Liver (tissue), 9 donors: ENCODE data around the gene RBM14. TPM values are rescaled to one million over a fixed set of nuclear protein-coding genes. Genes with fewer than 3 reads are reported as not detected.

Experiments used
- DNase-seq: peaks from one replicate; pipeline ENCODE4 v3.0.0-alpha.2; 2017; ENCODE audit warnings: low spot score
- H3K27ac ChIP-seq, 2 donors: one replicate each; pipeline ENCODE4 v1.7.0; 2013; ENCODE audit warnings: inconsistent platforms in 2 of 2, low read length in 2 of 2, control low read depth in 1 of 2, low read depth in 1 of 2, mild to moderate bottlenecking in 1 of 2
- H3K27me3 ChIP-seq, 4 donors: one replicate each; pipeline versions ENCODE4 v1.6.1 to v1.7.0; 2013; ENCODE audit warnings: low read length in 3 of 4, inconsistent platforms in 1 of 4, mild to moderate bottlenecking in 1 of 4, moderate library complexity in 1 of 4; ENCODE audit not compliant: control insufficient read depth in 4 of 4, insufficient read depth in 4 of 4
- H3K36me3 ChIP-seq, 4 donors: one replicate each; pipeline versions ENCODE4 v1.6.1 to v1.7.0; 2013; ENCODE audit warnings: low read length in 3 of 4, mild to moderate bottlenecking in 3 of 4, low read depth in 1 of 4, moderate library complexity in 1 of 4; ENCODE audit not compliant: control insufficient read depth in 4 of 4, insufficient read depth in 3 of 4
- H3K4me1 ChIP-seq, 4 donors: one replicate each; pipeline versions ENCODE4 v1.6.1 to v1.7.0; 2013; ENCODE audit warnings: low read length in 3 of 4, mild to moderate bottlenecking in 3 of 4, moderate library complexity in 1 of 4; ENCODE audit not compliant: control insufficient read depth in 4 of 4, insufficient read depth in 4 of 4
- H3K4me3 ChIP-seq, 3 donors: one replicate each; pipeline versions ENCODE4 v1.6.1 to v1.7.0; 2013; ENCODE audit warnings: low read length in 3 of 3, control low read depth in 1 of 3, low read depth in 1 of 3, mild to moderate bottlenecking in 1 of 3
- H3K9ac ChIP-seq, 2 donors: one replicate each; pipeline ENCODE4 v1.7.0; 2013; ENCODE audit warnings: low read length in 2 of 2, mild to moderate bottlenecking in 2 of 2, moderate library complexity in 2 of 2, control low read depth in 1 of 2, low read depth in 1 of 2
- H3K9me3 ChIP-seq, 4 donors: one replicate each; pipeline versions ENCODE4 v1.6.1 to v1.7.0; 2013; ENCODE audit warnings: low read length in 3 of 4; ENCODE audit not compliant: control insufficient read depth in 4 of 4
- EGR1 ChIP-seq, 2 donors: IDR thresholded peaks; 2 replicates each; pipeline ENCODE4 v1.6.1; 2016 to 2018; ENCODE audit warnings: antibody characterized with exemption in 2 of 2, low read depth in 2 of 2
- FOXA1 ChIP-seq: IDR thresholded peaks from 2 replicates; pipeline ENCODE4 v1.6.1; 2016; ENCODE audit warnings: antibody characterized with exemption
- FOXA2 ChIP-seq: IDR thresholded peaks from 2 replicates; pipeline ENCODE4 v1.6.1; 2016; ENCODE audit warnings: antibody characterized with exemption
- GABPA ChIP-seq, 2 donors: IDR thresholded peaks in 1 of 2; conservative IDR thresholded peaks in 1 of 2; 2 replicates each; pipeline ENCODE4 v1.6.1; 2016; ENCODE audit warnings: antibody characterized with exemption in 2 of 2, mild to moderate bottlenecking in 1 of 2, moderate library complexity in 1 of 2
- HNF4A ChIP-seq, 2 donors: conservative IDR thresholded peaks; 2 replicates each; pipeline ENCODE4 v1.6.1; 2016; ENCODE audit warnings: antibody characterized with exemption in 2 of 2, mild to moderate bottlenecking in 2 of 2
- HNF4G ChIP-seq: IDR thresholded peaks from 2 replicates; pipeline ENCODE4 v1.6.1; 2016; ENCODE audit warnings: antibody characterized with exemption
- JUND ChIP-seq, 2 donors: IDR thresholded peaks; 2 replicates each; pipeline ENCODE4 v1.6.1; 2016; ENCODE audit warnings: antibody characterized with exemption in 2 of 2
- NR2F2 ChIP-seq: IDR thresholded peaks from 2 replicates; pipeline ENCODE4 v1.6.1; 2016; ENCODE audit warnings: antibody characterized with exemption
- RAD21 ChIP-seq, 2 donors: IDR thresholded peaks; 2 replicates each; pipeline ENCODE4 v1.6.1; 2016; ENCODE audit warnings: antibody characterized with exemption in 2 of 2, mild to moderate bottlenecking in 2 of 2
- REST ChIP-seq: IDR thresholded peaks from 2 replicates; pipeline ENCODE4 v1.6.1; 2016; ENCODE audit warnings: antibody characterized with exemption, mild to moderate bottlenecking
- RXRA ChIP-seq, 2 donors: IDR thresholded peaks; 2 replicates each; pipeline ENCODE4 v1.6.1; 2017 to 2018; ENCODE audit warnings: antibody characterized with exemption in 2 of 2, mild to moderate bottlenecking in 1 of 2
- TAF1 ChIP-seq: conservative IDR thresholded peaks from 2 replicates; pipeline ENCODE4 v1.6.1; 2016; ENCODE audit warnings: antibody characterized with exemption, mild to moderate bottlenecking
- YY1 ChIP-seq: IDR thresholded peaks from 2 replicates; pipeline ENCODE4 v1.6.1; 2016; ENCODE audit warnings: antibody characterized with exemption, mild to moderate bottlenecking
- whole genome bisulfite sequencing: extraction: QIAGEN DNeasy Blood & Tissue Kit; methylation state at CpG from one replicate; pipeline ENCODE4 v1.1.7; 2013; 5-methylcytosine and 5-hydroxymethylcytosine counted together
- polyA plus RNA-seq, 2 donors: library from polyadenylated mRNA; stranded (reverse) in 1 of 2; unstranded in 1 of 2; fragments of 200-250 nt in 1 of 2; fragments of >200 nt in 1 of 2; fragmentation: Nextera tagmentation in 1 of 2; extraction: Ambion mirVana in 1 of 2; gene quantifications; one replicate each; pipeline versions ENCODE4 v1.2.1 to v1.2.3, GENCODE V29; 2013 to 2015
- total RNA-seq, 2 donors: library from RNA; depleted of rRNA; stranded (reverse); fragments of >200 nt; gene quantifications; one replicate each; pipeline ENCODE4 v1.2.3, GENCODE V29; 2014
- TF ChIP-seq, protein P1 (sequence below): IDR thresholded peaks from 2 replicates; pipeline ENCODE4 v1.6.1; 2016; ENCODE audit warnings: antibody characterized with exemption
- TF ChIP-seq, protein P2 (sequence below): fragments of 150-350 bp; IDR thresholded peaks from 2 replicates; pipeline ENCODE4 v1.5.1; 2017; ENCODE audit warnings: improper control_type of control experiment, low read depth, low read length; ENCODE audit not compliant: missing input control
- TF ChIP-seq, protein P3 (sequence below): IDR thresholded peaks from 2 replicates; pipeline ENCODE4 v1.6.1; 2016; ENCODE audit warnings: antibody characterized with exemption
- TF ChIP-seq, protein P4 (sequence below): IDR thresholded peaks from 2 replicates; pipeline ENCODE4 v1.6.1; 2016; ENCODE audit warnings: antibody characterized with exemption
- donor health status: healthy.
- donor health status: healthy.
- donor health status: healthy.
- donor health status: healthy.
- donor health status: healthy.

RBM14 gene
- total and polyA plus RNA-seq, 4 donors = 7.0 to 53.5 (median 21.9) TPM

GRCh38 chr11:66569076-66569475 is 47.4 kb upstream of the RBM14 start:
- Histone ChIP-seq H3K27ac (no peak overlapping the region), H3K27me3 (no peaks in the 10 kb centered on the region), H3K4me3 (no peak overlapping the region), H3K9me3 (no peaks in the 10 kb centered on the region), H3K9ac (no peak overlapping the region), H3K36me3 (peaks cover 0 to 6% (median 0%) of the 10 kb centered on the region in 4 donors), H3K4me1 (peaks cover 2 to 14% (median 8%) of the 10 kb centered on the region in 4 donors)
- DNase-seq = no peak
- 90% methylated on average over 7 of the region's 7 CpGs for WGBS
- TF ChIP-seq, protein P1, sequence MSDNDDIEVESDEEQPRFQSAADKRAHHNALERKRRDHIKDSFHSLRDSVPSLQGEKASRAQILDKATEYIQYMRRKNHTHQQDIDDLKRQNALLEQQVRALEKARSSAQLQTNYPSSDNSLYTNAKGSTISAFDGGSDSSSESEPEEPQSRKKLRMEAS = no peak
- TF ChIP-seq, protein P2, sequence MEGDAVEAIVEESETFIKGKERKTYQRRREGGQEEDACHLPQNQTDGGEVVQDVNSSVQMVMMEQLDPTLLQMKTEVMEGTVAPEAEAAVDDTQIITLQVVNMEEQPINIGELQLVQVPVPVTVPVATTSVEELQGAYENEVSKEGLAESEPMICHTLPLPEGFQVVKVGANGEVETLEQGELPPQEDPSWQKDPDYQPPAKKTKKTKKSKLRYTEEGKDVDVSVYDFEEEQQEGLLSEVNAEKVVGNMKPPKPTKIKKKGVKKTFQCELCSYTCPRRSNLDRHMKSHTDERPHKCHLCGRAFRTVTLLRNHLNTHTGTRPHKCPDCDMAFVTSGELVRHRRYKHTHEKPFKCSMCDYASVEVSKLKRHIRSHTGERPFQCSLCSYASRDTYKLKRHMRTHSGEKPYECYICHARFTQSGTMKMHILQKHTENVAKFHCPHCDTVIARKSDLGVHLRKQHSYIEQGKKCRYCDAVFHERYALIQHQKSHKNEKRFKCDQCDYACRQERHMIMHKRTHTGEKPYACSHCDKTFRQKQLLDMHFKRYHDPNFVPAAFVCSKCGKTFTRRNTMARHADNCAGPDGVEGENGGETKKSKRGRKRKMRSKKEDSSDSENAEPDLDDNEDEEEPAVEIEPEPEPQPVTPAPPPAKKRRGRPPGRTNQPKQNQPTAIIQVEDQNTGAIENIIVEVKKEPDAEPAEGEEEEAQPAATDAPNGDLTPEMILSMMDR = no peak
- TF ChIP-seq EGR1 (IDR thresholded peaks at IDR 0.05; ENCODE audit: low read depth in 2 of 2) (no peak), TAF1 (no peak)

GRCh38 chr11:66570079-66570849 is 46.2 kb upstream of the RBM14 start:
- no peak overlapping the region for H3K4me3 ChIP-seq
- no peak for TF ChIP-seq RAD21 (IDR thresholded peaks at IDR 0.05)
- no peak for TF ChIP-seq RXRA (IDR thresholded peaks at IDR 0.05)
- no peak for TF ChIP-seq EGR1 (IDR thresholded peaks at IDR 0.05; ENCODE audit: low read depth in 2 of 2)
- no peak for TF ChIP-seq HNF4A (conservative IDR thresholded peaks at IDR 0.05)
- no peak for TF ChIP-seq FOXA1
- no peak overlapping the region for H3K9ac ChIP-seq
- H3K27ac ChIP-seq = no peak overlapping the region
- no peaks in the 10 kb centered on the region for H3K9me3 ChIP-seq
- no peak for DNase-seq
- 72% methylated on average over 5 of the region's 5 CpGs for WGBS
- H3K27me3 ChIP-seq = no peaks in the 10 kb centered on the region
- H3K36me3 ChIP-seq = peaks cover 0 to 6% (median 0%) of the 10 kb centered on the region in 4 donors
- H3K4me1 ChIP-seq = peaks cover 2 to 14% (median 8%) of the 10 kb centered on the region in 4 donors

DNA sequence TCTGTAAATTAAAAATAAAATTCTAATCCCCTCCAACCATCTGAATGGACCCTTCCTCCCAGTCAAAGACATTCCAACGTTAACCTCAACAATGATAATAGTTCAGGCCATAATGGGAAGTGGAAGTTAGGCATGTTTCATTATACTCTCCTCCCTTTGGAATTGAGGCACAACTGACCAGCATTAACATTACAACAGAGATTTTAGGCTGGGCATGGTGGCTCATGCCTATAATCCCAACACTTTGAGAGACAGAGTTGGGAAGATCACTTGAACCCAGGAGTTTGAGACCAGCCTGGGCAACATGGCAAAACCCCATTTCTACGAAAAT is 45.6 kb upstream of the RBM14 start:
- H3K9me3 ChIP-seq = no peaks in the 10 kb centered on the region
- TF ChIP-seq GABPA (IDR thresholded peaks at IDR 0.05 in 1 of 2, conservative IDR thresholded peaks at IDR 0.05 in 1 of 2) (no peak), JUND (IDR thresholded peaks at IDR 0.05) (no peak), YY1 (no peak), TAF1 (no peak), HNF4G (no peak), NR2F2 (no peak), FOXA2 (no peak), REST (no peak)
- TF ChIP-seq, protein P3, sequence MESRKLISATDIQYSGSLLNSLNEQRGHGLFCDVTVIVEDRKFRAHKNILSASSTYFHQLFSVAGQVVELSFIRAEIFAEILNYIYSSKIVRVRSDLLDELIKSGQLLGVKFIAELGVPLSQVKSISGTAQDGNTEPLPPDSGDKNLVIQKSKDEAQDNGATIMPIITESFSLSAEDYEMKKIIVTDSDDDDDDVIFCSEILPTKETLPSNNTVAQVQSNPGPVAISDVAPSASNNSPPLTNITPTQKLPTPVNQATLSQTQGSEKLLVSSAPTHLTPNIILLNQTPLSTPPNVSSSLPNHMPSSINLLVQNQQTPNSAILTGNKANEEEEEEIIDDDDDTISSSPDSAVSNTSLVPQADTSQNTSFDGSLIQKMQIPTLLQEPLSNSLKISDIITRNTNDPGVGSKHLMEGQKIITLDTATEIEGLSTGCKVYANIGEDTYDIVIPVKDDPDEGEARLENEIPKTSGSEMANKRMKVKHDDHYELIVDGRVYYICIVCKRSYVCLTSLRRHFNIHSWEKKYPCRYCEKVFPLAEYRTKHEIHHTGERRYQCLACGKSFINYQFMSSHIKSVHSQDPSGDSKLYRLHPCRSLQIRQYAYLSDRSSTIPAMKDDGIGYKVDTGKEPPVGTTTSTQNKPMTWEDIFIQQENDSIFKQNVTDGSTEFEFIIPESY = no peak
- TF ChIP-seq, protein P2 = no peak
- TF ChIP-seq, protein P1 = no peak
- TF ChIP-seq, protein P4, sequence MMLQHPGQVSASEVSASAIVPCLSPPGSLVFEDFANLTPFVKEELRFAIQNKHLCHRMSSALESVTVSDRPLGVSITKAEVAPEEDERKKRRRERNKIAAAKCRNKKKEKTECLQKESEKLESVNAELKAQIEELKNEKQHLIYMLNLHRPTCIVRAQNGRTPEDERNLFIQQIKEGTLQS = no peak

More for the DNA sequence above, 45.6 kb upstream of the RBM14 start:
- Histone ChIP-seq H3K4me3 (no peak overlapping the region), H3K4me1 (peaks cover 2 to 14% (median 8%) of the 10 kb centered on the region in 4 donors), H3K27me3 (no peaks in the 10 kb centered on the region), H3K9ac (no peak overlapping the region), H3K27ac (no peak overlapping the region), H3K36me3 (peaks cover 0 to 3% (median 0%) of the 10 kb centered on the region in 4 donors)
- WGBS = 83% methylated on average over 2 of the region's 2 CpGs
- DNase-seq = no peak
